Stimulated activated CD8-positive, alpha-beta memory T cell treated with anti-CD3 and anti-CD28 coated beads, Interleukin-15, amount 100 ng/mL, for 24 hours (primary cell): ENCODE measurements around the gene GDF11.
A peak's percentile ranks its signal among the peaks of the same experiment; 100 is the strongest.

Source experiments
- DNase-seq: peaks from one replicate; pipeline ENCODE4 v3.0.0-alpha.2; 2020; ENCODE audit warnings: low read depth

The GDF11 gene

DNA sequence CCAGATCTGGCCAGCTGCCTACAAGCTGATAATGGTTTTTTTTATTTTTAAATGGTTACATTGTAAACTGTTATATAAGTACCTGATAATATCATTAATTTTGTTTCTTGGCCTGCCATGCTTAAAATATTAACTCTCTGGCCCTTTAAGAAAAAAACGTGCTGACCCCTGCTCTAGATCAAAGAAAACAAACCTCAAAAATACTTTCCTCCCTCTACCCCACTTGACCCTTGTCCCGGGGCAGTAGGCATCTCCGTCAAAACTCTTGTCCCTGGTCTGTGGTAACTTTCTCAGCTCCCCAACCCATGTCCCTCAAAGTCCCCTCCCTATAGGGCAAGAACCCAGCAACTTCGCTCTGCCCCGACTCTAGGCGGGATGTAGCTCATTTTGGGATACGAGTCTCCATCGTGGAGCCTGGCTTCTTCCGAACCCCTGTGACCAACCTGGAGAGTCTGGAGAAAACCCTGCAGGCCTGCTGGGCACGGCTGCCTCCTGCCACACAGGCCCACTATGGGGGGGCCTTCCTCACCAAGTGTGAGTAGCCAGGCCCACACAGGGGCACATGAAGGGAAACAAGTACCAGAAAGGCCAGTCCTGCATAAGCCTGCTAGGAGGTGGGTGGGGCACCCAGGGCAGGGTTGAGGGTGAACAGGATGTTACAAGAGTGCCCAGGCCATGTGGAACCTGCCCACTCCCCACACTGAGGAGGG is 19.3 kb upstream of the GDF11 start:
- no peak for DNase-seq

- no peak for DNase-seq
Measured at GRCh38 chr12:55724226-55724939, 18.5 kb upstream of the GDF11 start.

DNA sequence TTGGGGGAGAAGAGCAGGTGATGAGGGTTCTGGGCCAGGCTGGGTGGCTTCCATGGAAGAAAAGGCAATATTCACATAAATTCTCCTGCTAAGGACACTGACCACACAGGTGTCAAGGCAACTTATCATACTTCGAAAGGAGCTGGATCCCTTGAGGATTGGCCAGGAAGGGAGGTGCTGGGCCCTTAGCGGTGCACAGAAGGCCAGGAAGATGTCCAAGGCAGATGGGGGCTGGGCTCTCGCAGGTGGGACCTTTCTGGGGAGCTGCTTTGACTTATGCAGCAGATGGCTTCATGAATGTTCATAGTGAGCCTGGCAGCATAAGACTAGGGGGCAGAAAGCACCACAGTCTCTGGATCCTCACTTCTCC is 18.0 kb upstream of the GDF11 start:
- no peak for DNase-seq

GRCh38 chr12:55725556-55725955 is 17.4 kb upstream of the GDF11 start:
- no peak for DNase-seq

- no peak for DNase-seq
Measured at GRCh38 chr12:55726971-55727370, 16.0 kb upstream of the GDF11 start.

- no peak for DNase-seq
Measured at GRCh38 chr12:55727643-55728185, 15.2 kb upstream of the GDF11 start.

DNA sequence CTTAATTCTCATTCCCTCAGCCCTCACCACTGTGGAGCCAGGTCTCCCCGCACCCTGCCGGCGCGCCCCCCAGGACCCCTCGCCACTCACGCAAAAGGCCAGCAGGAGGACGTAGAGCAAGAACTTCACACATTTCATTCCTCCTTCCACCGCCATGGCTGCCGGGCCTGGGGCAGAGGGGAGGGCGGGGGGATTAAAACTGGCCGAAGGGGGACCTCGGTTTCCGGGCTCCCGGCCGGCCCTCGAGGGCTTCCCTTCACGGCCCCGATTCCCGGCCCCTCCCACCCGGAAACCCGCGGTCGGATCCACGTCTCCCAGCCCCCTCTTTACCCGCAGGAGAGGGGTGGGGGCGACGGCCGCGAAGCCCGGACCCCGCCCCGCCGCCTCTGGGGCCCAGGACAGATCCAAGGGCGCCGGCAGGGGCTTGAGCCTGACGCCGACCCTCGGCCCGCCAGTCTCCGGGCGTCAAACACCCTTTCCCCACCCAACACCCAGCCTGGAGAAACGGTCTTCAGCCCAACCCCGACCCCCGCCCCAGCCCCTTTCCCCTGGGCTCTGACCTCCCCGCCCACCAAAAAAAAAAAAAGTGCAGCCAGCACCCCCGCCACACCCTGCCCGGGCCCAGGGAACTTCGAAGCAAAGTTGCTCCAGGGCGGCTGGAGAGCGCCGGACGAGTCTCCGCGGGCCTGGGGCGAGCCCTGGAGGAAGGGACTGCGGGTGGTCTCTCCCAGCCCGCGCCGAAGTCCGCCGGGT is 14.6 kb upstream of the GDF11 start:
- no peak for DNase-seq

DNA sequence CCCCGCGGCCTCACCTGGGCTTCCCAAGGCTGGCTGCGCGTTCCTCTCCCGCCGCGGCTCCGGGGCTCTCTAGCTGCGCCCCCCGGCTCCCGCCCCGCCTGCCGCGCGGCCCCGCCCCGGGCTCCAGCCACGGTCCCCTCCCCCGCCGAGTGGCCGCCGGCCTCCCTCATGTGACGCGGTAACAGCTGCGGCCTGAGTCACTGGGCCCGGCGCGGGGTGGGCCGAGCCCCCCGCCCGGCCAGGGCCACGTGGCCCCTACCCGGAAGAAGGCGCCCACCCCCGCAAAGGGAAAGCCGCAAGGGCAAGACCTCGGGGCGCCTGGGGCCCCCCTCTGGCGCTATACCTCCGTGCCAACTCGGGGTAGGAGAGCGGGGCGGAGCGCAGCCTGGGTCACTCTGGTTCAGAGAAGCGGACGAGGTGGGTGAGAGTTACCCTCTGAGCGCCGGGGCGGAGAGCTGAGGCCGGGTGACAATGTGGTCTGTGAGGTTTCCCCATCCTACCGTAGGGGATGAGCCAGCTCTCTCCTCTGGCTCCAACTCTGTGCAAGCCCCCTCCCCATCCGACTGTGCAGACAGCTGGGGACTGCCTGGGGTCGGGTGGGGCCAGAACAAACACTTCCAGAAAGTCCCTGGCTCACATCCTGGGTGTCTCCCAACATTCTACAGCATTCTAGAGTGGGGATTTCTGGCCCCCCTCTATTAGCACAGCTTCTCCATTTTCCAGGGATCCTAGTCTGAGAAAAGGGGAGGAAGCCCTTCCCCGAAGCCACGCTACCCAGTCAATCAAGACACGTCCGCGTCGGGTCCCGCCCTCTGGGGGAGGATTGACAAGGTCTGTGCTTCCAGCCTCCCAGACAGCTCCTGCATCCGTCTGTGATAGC is 13.7 kb upstream of the GDF11 start, which contains the start of gene CD63:
Gene CD63 (minus strand): TSS at position 71 of the 880 bp plus-strand sequence. CDS start 668 bp downstream, outside the sequence.
- peak; percentile 58 for DNase-seq

GRCh38 chr12:55729819-55730818 is 12.8 kb upstream of the GDF11 start:
- no peak for DNase-seq

DNA sequence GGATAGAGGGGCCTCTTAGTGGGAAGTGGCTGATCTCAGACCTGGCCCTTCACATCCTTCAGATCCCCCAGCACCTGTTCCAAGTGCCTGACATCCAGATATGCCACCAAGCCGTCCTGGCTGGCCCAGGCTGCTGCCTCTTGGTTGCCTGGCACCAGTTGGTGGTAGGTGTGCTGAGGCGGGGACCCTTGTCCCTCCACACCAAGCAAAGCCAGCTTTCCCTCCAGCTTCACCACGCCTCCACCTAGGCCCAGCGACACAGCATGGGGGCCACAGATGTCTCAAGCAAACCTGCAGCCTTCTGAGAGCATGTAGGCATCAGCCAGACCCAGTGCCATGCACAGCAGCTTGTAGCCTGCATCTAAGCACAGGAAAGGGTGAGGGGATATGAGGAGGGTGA is 10.6 kb upstream of the GDF11 start:
- no peak for DNase-seq

DNA sequence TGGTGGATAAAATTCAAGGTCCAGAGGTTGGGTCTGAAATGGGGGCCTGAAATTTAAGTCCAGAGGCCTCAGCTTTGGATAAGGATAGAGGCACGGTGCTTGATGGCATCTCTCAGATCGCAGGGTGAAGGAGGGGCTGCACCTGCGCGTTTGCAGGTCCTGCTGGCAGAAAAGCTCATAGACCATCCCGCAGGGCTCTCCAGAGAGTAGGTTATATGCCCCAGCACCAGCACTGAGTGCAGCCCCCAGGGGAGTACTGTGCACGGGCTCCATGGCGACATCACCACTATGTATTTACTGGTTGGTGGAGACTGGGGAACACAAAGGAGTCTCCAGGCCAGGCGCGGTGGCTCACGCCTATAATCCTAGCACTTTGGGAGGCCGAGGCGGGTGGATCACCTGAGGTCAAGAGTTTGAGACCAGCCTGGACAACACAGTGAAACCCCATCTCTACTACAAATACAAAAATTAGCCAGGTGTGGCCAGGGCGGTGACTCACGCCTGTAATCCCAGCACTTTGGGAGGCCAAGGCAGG is 9.8 kb upstream of the GDF11 start:
- DNase-seq, result no peak

DNA sequence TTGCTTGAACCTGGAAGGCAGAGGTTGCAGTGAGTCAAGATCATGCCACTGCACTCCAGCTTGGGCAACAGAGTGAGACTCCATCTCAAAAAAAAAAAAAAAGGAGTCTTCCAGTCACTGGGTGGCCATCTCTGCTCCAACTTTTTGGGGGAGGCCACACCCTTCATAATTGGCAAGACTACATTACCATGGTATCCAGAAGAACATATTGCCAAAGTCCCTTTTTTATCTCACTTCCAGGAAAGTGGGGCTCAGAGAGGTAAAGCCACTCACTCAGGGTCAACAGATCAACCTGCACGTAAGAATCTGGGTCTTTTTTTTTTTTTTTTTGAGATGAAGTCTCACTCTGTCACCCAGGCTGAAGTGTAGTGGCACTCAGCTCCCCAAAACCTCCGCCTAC is 9.1 kb upstream of the GDF11 start:
- no peak for DNase-seq

DNA sequence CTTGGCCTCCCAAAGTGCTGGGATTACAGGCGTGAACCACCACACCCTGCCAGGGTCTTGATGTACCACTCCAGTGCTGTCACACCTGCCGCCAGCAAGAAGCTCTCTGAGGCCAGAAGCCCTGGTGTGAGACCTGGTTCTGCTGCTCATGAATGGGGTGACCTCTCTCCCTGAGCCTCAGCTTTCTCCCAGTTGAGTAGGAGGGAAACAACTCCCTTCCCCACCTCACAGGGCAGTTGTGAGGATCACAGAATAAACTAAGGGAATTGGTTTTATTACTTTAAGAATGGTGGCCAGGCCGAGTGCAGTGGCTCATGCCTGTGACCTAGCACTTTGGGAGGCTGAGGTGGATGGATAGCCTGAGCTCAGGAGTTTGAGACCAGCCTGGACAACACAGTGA is 8.3 kb upstream of the GDF11 start:
- no peak for DNase-seq

DNA sequence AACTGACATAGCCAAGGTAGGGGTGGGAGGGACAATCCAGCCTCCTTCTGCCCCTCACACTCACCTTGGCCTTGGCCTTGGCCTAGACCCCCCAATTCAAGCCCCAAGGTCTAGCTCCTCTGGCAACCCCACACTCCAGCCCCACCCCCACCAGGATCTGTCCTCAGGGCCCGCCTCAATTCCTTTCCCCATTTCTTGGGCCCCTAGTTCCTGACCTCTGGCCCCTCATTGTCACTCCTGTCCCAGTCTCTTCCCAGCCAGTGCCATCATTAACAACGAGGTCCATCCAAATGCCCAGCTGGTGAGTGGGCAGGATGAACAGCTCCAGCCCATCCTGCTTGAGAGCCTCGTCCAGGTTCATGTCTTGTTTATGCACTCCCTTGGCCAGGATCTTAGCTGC is 6.8 kb upstream of the GDF11 start:
- DNase-seq, result no peak

- DNase-seq, result no peak
Measured at GRCh38 chr12:55736780-55737580, 5.9 kb upstream of the GDF11 start.

DNA sequence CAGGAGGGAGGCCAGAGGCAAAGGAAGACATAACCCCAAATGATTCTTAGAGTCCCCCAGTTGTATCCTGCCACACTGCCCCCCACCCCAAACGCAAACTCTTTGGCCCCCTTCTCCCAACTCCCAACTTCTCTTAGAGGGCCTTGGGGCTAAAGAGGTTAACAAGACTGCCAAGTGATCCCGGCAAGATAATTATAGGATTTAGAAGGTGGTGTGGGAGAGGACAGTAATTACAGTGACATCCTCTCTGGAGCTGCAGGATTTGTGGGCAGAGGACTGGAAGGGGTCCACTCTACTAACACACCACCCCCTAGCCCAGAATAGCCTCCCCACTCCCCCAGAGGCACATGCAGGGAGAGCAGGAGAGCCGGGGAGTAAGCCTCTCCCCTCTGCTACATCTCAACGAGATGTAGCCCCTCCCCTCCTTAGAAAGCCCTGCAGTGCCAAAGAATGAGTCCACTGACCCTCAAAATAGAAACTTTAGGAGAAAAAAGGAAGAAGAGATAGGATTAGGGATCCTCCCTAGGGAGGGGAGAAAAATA is 5.3 kb upstream of the GDF11 start:
- DNase-seq, result no peak

GRCh38 chr12:55738123-55739024 is 4.5 kb upstream of the GDF11 start:
- DNase-seq, result no peak

DNA sequence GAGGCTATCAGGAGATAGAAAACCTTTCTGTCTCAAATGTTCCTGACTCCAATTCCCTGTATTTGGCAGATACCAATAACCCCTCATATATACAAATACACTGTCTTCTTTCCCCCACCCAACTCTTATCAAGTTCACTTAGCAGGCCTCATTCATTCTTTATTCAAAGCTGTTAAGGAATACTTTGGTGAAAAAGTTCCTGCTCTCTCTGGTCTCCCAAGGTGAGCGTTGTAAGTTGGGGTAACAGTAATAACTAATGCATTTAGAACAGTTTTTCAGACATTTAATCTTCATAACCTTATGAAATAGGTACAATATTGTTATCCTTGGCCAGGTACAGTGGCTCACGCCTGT is 3.9 kb upstream of the GDF11 start:
- no peak for DNase-seq
